MCF 10A (cell line): Measurements from ENCODE around the gene TOR4A. TPM values are rescaled to one million over a fixed set of nuclear protein-coding genes. Genes with fewer than 3 reads are reported as not detected.

Source experiments
- BruUV-seq: library from RNA; stranded (reverse); fragments of 400-500 nt; replicated peaks from 2 replicates; lab custom pipeline; 2021; lab: Mats Ljungman, UMichigan
- CTCF ChIA-PET: fragments of 300-600 bp; sonication (Branson Sonifier 250); formaldehyde crosslinking; extraction: SDS; loops from one replicate; lab custom pipeline; 2021; ENCODE audit warnings: antibody characterized with exemption, inconsistent platforms; lab: Yijun Ruan, JAX
- POLR2A ChIA-PET: fragments of 300-600, 350-650 bp; sonication (Branson Sonifier 250); formaldehyde crosslinking; extraction: SDS; loops from one replicate; lab custom pipeline; 2020; ENCODE audit warnings: antibody characterized with exemption, inconsistent platforms; lab: Yijun Ruan, JAX
- DNase-seq: peaks from one replicate; pipeline ENCODE4 v3.0.0-alpha.2; 2018; ENCODE audit not compliant: unreplicated experiment
- H3K27ac Mint-ChIP-seq: one replicate; pipeline ENCODE4 v1.8.0; 2022; ENCODE audit warnings: mild to moderate bottlenecking, low read depth, mixed read lengths; ENCODE audit not compliant: unreplicated experiment
- H3K27me3 Mint-ChIP-seq: one replicate; pipeline ENCODE4 v1.8.0; 2022; ENCODE audit warnings: mixed read lengths; ENCODE audit not compliant: insufficient read depth, unreplicated experiment
- H3K36me3 Mint-ChIP-seq: one replicate; pipeline ENCODE4 v1.8.0; 2022; ENCODE audit warnings: mild to moderate bottlenecking, moderate library complexity, mixed read lengths; ENCODE audit not compliant: insufficient read depth, unreplicated experiment
- H3K4me1 Mint-ChIP-seq: one replicate; pipeline ENCODE4 v1.8.0; 2022; ENCODE audit warnings: mixed read lengths; ENCODE audit not compliant: insufficient read depth, unreplicated experiment
- H3K4me3 Mint-ChIP-seq: one replicate; pipeline ENCODE4 v1.8.0; 2022; ENCODE audit warnings: mild to moderate bottlenecking, moderate library complexity, mixed read lengths; ENCODE audit not compliant: unreplicated experiment
- H3K9me3 Mint-ChIP-seq: one replicate; pipeline ENCODE4 v1.8.0; 2022; ENCODE audit warnings: mixed read lengths; ENCODE audit not compliant: unreplicated experiment
- intact Hi-C: fragments of 100-400 bp; cut with micrococcal nuclease; formaldehyde crosslinking; loops from 2 replicates; pipeline ENCODE4 v1.14.1; 2022
- total RNA-seq: library from RNA; stranded (reverse); gene quantifications from 2 replicates; pipeline ENCODE4 v1.2.3, GENCODE V29; 2022
- TF ChIP-seq, protein P1 (sequence below): fragments of 200-600 bp; IDR thresholded peaks from one replicate; pipeline ENCODE4 v1.8.0; 2022; ENCODE audit warnings: antibody characterized with exemption, mild to moderate bottlenecking; ENCODE audit not compliant: unreplicated experiment

The TOR4A gene
- total RNA-seq, 1 experiment from 2014 or later: 21.9 TPM

DNA sequence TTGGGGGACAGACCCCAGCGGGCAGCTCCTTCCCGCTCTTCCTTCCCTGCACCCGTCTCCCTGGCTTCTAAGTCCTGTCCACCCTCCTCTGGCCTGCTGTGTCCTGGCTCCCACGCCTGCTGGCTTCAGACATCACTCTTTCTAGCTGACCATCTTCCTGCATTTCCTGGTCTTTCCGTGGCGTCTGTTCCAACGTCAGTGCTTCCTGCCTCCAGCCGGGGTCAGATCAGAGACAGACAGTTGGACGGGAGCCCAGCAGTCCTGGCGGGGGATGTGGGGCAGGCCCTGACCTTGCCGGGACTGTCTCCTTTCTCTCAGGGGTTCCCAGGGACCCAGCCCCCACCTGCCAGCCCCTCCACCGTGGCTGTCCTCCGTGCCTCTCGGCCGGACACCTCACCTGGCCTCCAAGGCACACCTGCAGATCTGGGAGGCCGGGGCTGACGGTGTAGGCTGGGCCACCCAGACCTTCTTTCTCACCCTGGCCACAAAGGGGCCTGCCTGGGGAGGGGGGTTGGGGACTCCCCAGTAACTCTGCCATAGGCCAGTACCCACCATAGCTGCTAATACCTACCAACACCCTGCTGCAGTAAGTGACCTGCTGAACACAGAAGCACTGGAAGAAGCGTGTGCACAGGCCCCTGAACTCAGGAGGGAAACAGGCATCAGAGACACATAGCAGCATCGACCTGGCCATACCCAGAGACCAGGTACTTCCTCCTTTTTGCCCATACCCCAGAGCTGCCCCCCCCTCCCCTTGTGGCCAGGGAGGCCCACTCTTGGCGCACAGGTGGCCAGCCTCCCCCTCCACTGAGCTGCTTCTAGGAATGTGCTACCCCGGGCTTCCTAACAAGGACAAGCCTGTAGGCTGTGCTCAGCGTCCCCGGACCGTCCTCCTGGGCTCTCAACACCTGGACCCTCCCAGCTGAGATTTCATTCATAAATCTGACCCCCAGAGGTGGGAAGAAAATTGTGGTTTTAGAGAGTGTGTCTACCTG lies 19.4 kb downstream of the TOR4A start:
- intact Hi-C loops: no loop called here
- TF ChIP-seq, protein P1, sequence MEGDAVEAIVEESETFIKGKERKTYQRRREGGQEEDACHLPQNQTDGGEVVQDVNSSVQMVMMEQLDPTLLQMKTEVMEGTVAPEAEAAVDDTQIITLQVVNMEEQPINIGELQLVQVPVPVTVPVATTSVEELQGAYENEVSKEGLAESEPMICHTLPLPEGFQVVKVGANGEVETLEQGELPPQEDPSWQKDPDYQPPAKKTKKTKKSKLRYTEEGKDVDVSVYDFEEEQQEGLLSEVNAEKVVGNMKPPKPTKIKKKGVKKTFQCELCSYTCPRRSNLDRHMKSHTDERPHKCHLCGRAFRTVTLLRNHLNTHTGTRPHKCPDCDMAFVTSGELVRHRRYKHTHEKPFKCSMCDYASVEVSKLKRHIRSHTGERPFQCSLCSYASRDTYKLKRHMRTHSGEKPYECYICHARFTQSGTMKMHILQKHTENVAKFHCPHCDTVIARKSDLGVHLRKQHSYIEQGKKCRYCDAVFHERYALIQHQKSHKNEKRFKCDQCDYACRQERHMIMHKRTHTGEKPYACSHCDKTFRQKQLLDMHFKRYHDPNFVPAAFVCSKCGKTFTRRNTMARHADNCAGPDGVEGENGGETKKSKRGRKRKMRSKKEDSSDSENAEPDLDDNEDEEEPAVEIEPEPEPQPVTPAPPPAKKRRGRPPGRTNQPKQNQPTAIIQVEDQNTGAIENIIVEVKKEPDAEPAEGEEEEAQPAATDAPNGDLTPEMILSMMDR: no peak
- Mint-ChIP-seq H3K36me3 (peaks cover 5% of the 10 kb centered on the region), H3K27me3 (peaks cover 11% of the 10 kb centered on the region), H3K27ac (no peak overlapping the region), H3K9me3 (no peaks in the 10 kb centered on the region), H3K4me1 (no peaks in the 10 kb centered on the region), H3K4me3 (peak overlapping the region; percentile 44)
- BruUV-seq: no TSS peak
- CTCF ChIA-PET: interaction anchor here (0.6 to 1.3 kb wide), 3 partner anchors 8 to 148 kb away, joined by 3 to 4 read pairs (median 4); no protein-coding TSS in a partner anchor
- POLR2A ChIA-PET: no interaction called here
- no peak for DNase-seq

DNA sequence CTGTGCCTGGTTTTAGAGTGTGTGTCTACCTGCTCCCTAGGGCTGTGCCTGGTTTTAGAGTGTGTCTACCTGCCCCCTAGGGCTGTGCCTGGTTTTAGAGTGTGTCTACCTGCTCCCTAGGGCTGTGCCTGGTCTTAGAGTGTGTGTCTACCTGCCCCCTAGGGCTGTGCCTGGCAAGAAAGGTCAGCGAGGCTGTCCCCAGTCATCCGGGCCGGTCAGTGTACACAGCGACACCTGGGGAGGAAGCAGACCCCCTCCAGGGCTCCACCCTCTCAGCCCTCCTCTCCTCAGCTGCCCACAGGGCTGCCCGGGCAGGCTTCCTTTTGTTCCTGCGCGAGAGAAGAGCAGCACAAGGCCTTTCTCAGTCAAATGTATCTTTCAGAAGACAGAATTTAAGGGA lies 20.4 kb downstream of the TOR4A start:
- BruUV-seq: no TSS peak
- no peak for DNase-seq
- intact Hi-C loops: no loop called here
- Mint-ChIP-seq H3K9me3 (no peaks in the 10 kb centered on the region), H3K27me3 (peaks cover 11% of the 10 kb centered on the region), H3K4me1 (no peaks in the 10 kb centered on the region), H3K27ac (no peak overlapping the region), H3K36me3 (peaks cover 5% of the 10 kb centered on the region), H3K4me3 (no peak overlapping the region)
- TF ChIP-seq, protein P1: no peak
- ChIA-PET CTCF (interaction anchor here (1.2 kb wide), 1 partner anchor 11 kb away, joined by 4 read pairs; no protein-coding TSS in a partner anchor), POLR2A (no interaction called here)

DNA sequence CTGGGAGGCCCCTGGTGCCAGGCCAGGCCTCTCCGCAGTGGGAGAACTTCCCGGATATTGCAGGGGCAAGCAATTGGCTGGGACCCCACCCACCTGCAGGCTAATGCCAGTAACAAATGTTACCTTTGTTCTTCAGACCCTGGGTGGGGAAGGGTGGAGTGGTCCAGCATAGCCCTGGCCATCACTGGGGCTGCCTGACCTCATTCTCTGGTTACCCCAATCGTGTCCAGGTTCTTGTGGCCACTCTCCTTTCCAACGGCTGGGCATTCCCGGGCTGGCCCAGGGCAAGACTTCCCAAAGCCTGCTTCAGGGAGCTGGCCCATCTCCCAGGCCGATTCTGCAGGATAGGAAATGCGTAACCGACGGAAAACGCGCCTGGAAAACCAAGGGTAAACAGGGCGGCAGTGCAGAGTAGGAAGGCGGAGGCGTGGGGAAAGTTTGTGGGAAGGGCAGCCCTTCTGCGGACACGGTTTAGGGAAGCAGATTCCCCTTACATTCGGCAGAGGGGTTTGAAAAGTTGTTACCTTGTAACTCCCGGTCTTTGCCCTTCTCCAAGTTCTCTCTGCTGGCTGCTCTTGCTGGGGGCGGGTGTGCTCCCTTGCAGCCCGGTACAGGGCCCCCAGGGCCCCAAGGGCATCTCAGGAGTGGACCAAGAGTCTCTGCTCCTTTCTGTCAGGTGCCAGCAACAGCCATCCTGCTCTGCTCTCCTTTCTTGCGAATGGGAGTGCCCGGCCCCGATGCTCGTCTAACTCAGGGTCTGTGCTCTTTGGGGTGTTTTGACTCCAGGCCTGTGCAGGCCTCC lies 21.1 kb downstream of the TOR4A start:
- H3K4me3 Mint-ChIP-seq: no peak overlapping the region
- CTCF ChIA-PET: no interaction called here
- H3K36me3 Mint-ChIP-seq: peaks cover 5% of the 10 kb centered on the region
- H3K4me1 Mint-ChIP-seq: no peaks in the 10 kb centered on the region
- POLR2A ChIA-PET: no interaction called here
- DNase-seq: no peak
- H3K27ac Mint-ChIP-seq: no peak overlapping the region
- peaks cover 11% of the 10 kb centered on the region for H3K27me3 Mint-ChIP-seq
- TF ChIP-seq, protein P1: no peak
- H3K9me3 Mint-ChIP-seq: no peaks in the 10 kb centered on the region
- intact Hi-C loops: no loop called here
- BruUV-seq: no TSS peak

GRCh38 chr9:137299203-137299565 lies 21.7 kb downstream of the TOR4A start:
- H3K4me1 Mint-ChIP-seq: no peaks in the 10 kb centered on the region
- no TSS peak for BruUV-seq
- POLR2A ChIA-PET: no interaction called here
- peaks cover 5% of the 10 kb centered on the region for H3K36me3 Mint-ChIP-seq
- no peak overlapping the region for H3K27ac Mint-ChIP-seq
- TF ChIP-seq, protein P1: no peak
- H3K27me3 Mint-ChIP-seq: peaks cover 11% of the 10 kb centered on the region
- CTCF ChIA-PET: no interaction called here
- no peaks in the 10 kb centered on the region for H3K9me3 Mint-ChIP-seq
- no peak for DNase-seq
- H3K4me3 Mint-ChIP-seq: no peak overlapping the region
- intact Hi-C loops: no loop called here
